ENCODE data around the gene PSMA8. TPM values are rescaled to one million over a fixed set of nuclear protein-coding genes. Genes with fewer than 3 reads are reported as not detected.
"Not testable (repeated sequence)": the region's sequence is repeated elsewhere in the genome, so short reads cannot be mapped to it uniquely, and the experiment has no call there.

The PSMA8 gene
- total RNA-seq, 1 donor from 2014 or later: not detected

DNA sequence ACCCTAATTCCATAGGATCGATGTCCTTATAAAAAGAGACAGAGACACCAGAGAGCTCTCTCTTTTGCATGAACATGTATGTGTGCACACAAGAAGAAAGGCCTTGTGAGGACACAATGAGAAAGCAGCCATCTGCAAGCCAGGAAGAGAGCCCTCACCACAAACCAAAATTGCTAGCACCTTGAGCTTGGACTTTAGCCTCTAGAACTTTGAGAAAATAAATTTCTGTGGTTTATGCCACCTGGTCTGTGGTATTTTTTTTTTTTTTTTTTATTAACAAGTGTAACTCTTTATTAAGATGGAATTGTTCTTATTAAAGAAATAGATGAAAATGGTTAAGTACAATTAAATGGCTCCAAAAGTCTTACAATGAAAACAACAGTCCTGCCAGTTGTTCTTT is 33.9 kb downstream of the PSMA8 start:
- not testable (repeated sequence) for DNase-seq (ENCODE audit: low spot score in 2 of 2); FAIRE-seq

DNA sequence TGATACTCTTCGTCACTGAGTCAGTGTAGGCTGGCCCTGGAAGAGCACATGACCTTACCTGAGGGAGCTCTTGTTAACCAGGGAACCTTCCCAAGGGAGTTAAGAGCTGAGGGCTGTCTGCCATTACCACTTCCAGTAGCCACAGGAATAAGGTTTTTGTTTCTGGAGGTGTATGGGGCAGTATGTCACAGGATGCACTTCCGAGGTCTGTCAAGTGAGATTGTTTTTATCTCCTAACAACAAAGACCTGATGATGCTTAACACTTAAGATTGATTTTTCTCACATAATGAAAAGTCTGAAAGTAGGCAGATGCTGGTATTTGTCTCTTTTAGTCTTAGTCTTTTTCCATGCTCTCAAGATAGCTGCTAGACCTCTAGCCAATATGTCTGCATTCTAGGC is 41.8 kb downstream of the PSMA8 start:
- no peak for FAIRE-seq
- no peak for DNase-seq (ENCODE audit: low spot score in 2 of 2)

DNA sequence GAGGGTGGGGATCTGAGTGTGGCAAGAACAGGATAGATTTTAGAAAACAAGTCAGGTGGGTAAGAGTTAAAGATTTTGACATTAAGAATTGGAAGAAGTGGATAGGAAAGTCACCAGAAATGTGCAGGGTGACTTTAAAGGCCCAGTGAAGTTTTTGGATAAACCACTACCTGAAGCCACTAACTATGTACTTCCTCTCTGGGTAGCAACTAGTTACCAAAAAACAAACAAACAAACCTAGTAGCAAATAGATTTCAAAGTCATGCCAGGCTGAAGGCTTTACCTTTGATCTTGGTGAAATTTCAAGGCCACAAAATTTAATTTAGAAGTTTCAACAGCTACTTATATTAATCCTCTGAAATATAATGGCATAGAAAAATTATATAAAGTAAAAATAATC is 42.5 kb downstream of the PSMA8 start:
- DNase-seq (ENCODE audit: low spot score in 2 of 2): no peak
- no peak for FAIRE-seq

DNA sequence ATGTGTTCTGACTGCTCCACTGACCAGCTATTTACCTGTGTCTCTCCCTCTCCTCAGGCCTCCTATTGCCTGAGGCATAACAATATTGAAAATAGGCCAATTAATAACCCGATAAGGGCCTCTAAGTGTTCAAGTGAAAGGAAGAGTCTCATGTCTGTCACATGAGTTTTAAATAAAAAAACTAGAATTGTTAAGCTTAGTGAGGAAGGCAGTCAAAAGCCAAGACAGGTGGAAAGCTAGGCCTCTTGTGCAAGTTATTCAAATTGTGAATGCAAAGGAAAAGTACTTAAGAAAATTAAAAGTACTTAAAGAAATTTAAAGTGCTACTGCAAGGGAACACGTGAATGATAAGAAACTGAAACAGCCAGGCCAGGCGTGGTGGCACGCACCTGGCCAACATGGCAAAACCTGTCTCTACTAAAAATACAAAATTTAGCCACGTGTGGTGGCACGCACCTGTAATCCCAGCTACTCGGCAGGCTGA is 47.7 kb downstream of the PSMA8 start:
- no peak for FAIRE-seq
- DNase-seq (ENCODE audit: low spot score in 2 of 2): no peak

DNA sequence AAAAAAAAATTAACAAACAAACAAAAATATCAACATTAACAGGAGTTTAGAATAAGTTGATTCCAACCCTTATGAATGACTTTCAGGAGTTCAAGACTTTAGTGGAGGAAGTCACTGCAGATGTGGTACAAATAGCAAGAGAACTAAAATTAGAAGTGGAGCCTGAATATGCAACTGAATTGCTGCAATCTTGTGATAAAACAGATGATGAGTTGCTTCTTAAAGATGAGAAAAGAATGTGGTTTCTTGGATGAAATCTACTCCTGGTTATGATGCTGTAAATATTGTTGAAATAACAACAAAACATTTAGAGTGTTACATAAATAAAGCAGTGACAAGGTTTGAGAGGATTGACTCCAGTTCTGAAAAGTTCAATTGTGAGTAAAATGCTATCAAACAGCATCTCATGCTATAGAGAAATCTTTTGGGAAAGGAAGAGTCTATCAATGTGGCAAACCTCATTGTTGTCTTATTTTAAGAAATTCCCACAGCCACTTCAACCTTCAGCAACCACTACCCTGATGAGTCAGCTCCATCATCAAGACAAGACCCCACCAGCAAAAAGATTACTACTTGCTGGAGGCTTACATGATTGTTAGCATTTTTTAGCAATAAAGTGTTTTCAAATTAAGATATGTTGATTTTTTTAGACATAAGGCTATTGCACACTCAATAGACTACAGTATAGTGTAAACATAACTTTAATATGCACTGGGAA is 49.9 kb downstream of the PSMA8 start:
- FAIRE-seq (no peak), DNase-seq (ENCODE audit: low spot score in 2 of 2) (no peak)

DNA sequence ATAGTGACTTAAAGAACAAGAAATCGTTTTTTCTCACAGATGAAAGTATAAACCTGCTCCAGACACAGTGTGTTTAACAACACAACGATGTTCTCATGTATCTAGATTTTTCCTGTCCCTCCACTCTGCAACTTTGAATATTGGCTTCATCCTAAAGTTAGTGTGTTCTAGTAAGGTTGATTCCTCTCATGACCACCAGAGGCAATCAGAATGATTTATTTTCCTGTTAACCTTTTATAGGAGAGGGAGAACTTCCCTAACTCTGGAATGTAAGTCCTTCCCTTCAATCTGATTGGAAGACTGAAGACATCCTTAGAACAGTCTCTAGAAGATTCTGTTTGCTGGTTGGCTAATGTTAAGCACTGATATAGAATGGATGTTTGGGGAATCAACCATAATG is 51.6 kb downstream of the PSMA8 start:
- DNase-seq (ENCODE audit: low spot score in 2 of 2) (no peak), FAIRE-seq (no peak)

DNA sequence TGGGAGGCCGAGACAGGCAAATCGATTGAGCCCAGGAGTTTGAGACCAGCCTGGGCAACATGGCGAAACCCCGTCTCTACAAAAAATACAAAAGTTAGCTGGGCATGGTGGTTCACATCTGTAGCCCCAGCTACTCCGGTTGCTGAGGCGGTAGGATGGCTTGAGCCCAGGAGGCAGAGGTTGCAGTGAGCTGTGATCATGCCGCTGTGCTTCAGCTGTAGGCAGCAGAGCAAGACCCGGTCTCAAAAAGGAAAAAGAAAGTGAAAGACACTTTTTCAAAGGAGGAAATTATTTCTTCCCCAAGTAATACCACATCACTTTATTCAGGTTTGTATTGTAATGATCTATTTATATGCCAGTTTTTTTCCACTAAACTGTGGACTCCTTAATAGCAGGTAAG is 56.8 kb downstream of the PSMA8 start:
- FAIRE-seq (no peak), DNase-seq (ENCODE audit: low spot score in 2 of 2) (no peak)

DNA sequence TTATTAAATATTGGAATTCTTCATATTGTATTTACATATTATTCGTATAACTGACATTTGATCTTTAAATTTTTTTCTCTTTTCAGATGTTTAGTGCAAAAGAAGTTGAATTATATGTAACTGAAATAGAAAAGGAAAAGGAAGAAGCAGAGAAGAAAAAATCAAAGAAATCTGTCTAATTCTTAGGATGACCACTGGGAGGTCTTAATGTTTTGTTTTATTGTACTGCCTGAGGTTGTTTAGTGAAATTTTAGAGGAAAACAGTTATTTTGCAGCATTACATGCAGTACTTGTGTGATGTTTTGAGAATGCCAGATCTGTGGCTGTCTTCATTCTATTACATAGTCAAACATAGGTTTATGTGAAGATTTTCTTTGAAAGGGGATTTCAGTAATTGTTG is 58.6 kb downstream of the PSMA8 start:
- DNase-seq (ENCODE audit: low spot score in 2 of 2) (no peak), FAIRE-seq (no peak)

DNA sequence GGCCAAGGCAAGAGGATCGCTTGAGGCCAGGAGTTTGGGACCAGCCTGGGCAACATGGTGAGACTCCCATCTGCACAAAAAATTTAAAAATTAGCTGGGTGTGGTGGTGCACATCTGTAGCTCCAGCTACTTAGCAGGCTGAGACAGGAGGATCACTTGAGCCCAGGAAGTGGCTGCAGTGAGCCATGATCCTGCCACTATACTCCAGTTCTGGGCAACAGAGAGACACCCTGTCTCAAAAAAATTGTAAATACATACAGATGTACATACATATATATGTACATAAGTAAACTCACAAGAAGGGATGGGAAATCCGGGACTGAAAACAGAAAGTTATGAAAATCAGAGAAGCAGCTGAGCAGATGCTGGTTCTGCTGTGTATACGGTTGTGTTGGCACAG is 62.9 kb downstream of the PSMA8 start:
- no peak for FAIRE-seq
- no peak for DNase-seq (ENCODE audit: low spot score in 2 of 2)

DNA sequence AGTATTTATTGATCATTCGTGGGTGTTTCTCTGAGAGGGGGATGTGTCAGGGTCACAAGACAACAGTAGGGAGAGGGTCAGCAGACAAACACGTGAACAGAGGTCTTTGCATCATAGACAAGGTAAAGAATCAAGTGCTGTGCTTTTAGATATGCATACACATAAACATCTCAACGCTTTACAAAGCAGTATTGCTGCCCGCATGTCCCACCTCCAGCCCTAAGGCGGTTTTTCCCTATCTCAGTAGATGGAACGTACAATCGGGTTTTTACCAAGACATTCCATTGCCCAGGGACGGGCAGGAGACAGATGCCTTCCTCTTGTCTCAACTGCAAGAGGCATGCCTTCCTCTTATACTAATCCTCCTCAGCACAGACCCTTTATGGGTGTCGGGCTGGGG is 68.3 kb downstream of the PSMA8 start:
- not testable (repeated sequence) for FAIRE-seq; DNase-seq (ENCODE audit: low spot score in 2 of 2)

DNA sequence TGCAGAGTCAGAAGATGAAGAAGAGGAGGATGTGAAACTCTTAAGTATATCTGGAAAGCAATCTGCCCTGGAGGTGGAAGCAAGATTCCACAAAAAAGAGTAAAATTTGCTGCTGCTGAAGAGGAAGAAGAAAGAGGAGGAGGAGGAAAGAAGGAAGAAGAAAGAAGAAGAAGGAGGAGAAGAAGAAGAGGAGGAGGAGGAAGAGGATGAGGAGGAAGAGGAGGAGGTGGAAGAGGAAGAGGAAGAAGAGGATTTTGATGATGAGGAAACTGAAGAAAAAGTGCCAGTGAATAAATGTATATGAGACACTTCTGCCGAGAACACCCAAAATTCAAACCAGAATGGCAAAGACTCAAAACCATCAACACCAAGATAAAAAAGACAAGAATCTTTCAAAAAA is 71.6 kb downstream of the PSMA8 start:
- FAIRE-seq: no peak

DNA sequence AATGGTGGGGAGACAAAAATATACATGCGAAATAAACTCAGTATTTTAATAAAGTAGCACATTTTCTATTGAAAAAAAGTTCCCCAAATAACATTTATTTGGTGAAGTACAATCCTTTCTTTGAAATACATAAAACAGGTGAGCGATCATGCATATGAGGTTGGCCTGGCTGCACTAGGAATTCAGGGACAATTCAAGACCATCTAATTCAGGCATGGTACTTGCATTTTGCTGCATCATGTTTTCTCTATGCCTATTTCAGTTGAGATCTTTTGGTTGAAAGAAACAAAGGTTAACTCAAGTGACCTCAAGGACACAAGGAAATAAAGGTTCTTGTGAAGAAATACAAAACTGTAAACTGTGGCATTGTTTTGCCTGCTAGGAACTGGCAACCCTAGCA is 72.8 kb downstream of the PSMA8 start:
- DNase-seq (ENCODE audit: low spot score in 2 of 2) (no peak), FAIRE-seq (no peak)

More for the DNA sequence above, 71.6 kb downstream of the PSMA8 start:
- DNase-seq (ENCODE audit: low spot score in 2 of 2): no peak

DNA sequence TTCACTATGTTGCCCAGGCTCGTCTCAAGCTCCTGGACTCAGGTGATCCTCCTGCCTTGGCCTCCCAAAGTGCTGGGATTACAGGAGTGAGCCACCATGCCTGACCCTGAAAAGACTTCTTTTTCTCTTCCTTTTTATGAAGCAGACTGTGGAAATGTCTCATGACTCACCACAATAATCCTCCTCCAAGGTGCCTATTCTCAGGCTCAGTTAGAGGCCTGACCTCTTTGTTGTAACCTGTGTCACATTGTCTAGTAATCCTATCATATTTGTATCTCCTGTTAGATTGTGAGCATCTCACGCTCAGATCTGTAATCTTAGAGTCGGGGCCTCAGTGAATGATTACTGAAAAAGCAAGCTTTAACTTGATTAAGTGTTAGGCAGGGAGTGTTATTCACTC is 74.3 kb downstream of the PSMA8 start:
- FAIRE-seq: no peak
- DNase-seq (ENCODE audit: low spot score in 2 of 2): no peak

DNA sequence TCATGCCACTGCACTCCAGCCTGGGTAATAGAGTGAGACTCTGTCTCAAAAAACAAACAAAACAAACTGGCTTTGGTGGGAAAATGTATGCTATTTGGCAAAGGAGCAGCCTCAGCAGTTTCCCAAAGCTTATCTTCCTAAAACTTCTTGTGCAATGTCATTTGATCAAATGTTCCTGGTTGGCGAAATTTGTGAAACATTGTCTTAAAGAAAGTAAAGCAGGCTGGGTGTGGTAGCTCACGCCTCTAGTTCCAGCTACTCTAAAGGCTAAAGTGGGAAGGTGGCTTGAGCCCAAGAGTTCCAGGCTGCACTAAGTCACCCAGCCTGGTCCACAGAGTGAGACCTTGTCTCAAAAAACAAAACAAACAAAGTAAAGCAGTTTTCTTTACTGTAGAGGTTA is 75.3 kb downstream of the PSMA8 start:
- DNase-seq (ENCODE audit: low spot score in 2 of 2): no peak
- FAIRE-seq: no peak

DNA sequence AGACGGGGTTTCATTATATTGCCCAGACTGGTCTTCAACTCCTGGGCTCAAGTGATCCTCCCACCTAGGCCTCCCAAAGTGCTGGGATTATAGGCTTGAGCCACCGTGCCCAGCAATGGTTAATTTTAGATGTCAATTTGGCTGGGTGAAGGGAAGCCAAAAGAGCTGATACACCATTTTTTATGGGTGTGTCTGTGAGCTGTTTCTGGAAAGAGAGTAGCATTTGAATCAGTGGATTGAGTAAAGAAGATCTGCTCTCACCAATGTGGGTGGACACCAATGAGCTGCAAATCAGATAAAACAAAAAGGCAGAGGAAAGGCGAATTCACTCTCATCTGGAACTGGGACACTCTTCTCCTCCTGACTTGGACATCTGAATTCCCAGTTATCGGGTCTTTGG is 76.5 kb downstream of the PSMA8 start:
- DNase-seq (ENCODE audit: low spot score in 2 of 2): no peak
- FAIRE-seq: no peak

DNA sequence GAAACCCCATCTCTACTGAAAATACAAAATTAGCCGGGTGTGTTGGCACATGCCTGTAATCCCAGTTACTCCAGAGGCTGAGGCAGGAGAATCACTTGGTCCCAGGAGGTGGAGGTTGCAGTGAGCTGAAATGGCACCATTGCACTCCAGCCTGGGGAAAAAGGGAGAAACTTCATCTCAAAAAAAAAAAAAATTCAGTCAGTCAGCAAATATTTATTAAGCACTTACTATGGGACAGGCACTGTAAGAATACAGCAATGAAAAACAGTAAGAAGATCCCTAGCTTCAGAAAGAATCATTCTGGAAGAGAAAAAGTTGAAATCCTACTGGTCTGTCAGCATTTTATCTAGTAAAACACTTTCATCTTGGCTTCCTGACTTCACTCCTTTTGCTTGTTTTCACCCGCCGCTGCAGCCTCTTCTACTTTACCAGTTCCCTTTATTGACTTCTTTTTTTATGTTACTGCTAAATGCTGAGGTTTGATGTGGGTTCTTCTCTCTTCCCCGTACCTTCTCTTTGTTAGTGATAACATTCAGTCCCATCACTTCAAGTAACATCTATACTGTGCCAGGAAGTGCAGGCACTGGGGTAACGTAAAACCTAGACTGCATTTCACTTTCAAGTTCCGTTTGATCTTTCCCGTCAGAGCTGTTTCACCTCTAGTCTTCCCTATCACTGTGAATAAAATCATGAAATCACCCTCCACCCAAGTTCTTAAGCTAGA is 81.7 kb downstream of the PSMA8 start:
- DNase-seq (ENCODE audit: low spot score in 2 of 2) (no peak), FAIRE-seq (no peak)

DNA sequence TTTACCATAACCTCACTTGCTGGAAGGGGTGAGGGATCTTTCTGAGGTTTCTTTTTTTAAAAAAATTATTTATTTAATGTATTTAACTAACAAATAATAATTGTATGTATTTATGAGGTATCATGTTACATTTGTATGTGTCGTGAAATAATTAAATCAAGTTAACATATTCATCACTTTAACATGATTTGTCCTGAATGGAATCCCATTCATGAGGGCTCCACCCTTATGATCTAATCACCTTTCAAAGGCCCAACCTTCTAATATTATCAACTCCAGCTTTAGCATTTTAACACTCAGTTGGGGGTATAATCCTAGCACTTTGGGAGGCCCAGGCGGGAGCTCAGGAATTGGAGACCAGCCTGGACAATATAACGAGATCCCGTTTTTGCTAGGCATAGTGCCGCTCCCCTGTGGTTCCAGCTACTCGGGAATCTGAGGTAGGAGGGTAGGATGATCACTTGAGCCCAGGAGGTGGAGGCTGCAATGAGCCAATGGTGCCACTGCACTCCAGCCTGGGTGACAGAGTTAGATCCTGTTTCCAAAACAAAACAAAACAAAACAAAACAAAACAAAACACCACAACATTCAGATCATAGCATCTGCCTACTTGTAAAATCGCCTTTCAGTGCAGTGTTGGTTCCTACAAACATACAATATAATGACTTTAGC is 91.5 kb downstream of the PSMA8 start:
- DNase-seq (ENCODE audit: low spot score in 2 of 2): no peak
- FAIRE-seq: no peak

DNA sequence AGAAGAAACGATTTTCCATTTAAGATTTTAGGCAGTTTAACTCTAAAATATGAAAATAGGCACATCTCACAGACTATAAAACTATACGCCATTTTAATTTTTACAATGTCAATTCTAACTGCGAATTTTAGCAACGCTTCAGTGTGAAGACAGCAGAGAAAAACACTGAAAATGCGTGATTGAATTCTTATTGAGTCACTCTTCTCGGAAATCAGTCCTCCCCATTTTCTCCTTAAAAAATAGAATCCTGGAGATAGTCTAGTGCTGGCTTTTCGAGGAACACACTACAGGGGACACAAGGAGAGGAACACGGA is 92.2 kb downstream of the PSMA8 start:
- peak; percentile 34 for FAIRE-seq
- no peak for DNase-seq (ENCODE audit: low spot score in 2 of 2)

DNA sequence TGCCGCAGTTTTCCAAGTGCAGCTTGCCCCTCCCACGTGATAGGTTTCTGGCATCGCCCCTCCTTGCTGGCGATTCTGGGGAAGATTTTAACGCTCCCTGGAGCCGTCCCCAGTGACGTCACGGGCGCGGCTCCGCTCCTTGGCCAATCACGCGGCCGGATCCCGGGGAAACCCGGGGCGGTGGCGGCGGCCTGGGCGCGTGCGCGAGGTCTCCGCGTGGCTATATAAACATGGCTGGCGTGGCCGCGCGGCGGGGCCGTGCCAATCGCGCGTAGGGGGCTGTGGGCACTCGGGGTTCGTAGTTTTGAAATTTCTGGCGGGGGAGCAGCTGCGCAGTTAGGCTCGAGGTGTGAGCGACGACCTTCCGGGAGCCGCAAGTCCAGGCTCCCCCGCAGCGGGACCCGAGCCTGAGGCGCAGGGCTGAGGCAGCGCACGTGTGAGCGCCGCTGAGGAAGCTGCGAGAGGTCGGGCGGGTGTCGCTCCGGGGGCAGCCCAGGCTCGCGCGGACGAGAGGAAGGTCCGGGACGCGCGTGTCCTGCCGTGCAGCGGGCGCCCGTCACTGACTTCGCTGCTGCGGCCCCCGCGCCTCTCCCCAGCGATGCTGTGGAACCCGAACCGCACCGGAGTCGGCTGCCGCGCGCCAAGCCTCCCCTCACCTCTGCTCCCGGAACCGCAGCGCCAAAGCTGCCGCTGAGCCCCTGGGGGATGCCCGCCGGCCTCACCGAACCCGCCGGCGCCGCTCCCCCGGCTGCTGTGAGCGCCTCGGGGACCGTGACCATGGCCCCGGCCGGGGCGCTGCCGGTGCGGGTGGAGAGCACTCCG is 92.8 kb downstream of the PSMA8 start, which contains the start of gene TAF4B:
TSS of gene TAF4B (plus strand) at position 217 of the 822 bp plus-strand sequence. CDS start at position 706, 489 bp downstream.
- DNase-seq (ENCODE audit: low spot score in 2 of 2) (peak; percentile 79 to 86), FAIRE-seq (no peak)

DNA sequence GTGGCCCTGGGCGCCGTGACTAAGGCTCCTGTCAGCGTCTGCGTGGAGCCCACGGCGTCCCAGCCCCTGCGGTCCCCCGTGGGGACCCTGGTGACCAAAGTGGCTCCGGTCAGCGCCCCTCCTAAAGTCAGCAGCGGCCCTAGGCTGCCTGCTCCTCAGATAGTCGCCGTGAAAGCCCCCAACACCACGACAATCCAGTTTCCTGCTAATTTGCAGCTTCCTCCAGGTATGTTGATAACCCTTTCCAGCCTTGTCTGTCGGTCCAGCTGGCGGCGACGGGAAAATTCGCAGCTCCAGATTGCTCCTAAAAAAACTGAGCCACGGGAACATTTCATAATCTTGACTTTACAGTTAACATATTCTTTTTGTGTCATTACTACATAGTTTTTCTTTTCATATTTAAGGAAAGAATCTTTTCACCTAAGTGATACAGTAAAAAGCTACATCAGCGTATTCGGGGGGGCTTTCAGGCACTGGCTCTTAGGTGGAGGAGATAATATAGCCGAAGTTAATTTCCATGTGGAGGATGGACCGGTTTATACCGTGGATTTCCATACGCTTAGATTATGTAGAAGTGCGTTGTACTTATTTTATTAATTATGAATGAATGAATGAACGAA is 93.5 kb downstream of the PSMA8 start:
- DNase-seq (ENCODE audit: low spot score in 2 of 2): no peak
- no peak for FAIRE-seq

Data from frontal cortex (tissue), 4 donors.